Fibroblast of mammary gland (primary cell): Measurements from ENCODE around the gene DNAAF2.

ENCODE experiments used
- DNase-seq: peaks from one replicate; pipeline ENCODE4 v3.0.0-alpha.2; 2010; ENCODE audit warnings: low read depth
- H3K4me3 ChIP-seq: 2 replicates; pipeline ENCODE4 v1.5.1; 2011; ENCODE audit warnings: low read depth, mild to moderate bottlenecking, low read length, moderate library complexity; ENCODE audit not compliant: control insufficient read depth
- TF ChIP-seq, protein P1 (sequence below): conservative IDR thresholded peaks from 2 replicates; pipeline ENCODE4 v1.5.1; 2011; ENCODE audit warnings: low read depth, low read length, inconsistent platforms; ENCODE audit not compliant: control insufficient read depth, insufficient read depth

Gene DNAAF2

DNA sequence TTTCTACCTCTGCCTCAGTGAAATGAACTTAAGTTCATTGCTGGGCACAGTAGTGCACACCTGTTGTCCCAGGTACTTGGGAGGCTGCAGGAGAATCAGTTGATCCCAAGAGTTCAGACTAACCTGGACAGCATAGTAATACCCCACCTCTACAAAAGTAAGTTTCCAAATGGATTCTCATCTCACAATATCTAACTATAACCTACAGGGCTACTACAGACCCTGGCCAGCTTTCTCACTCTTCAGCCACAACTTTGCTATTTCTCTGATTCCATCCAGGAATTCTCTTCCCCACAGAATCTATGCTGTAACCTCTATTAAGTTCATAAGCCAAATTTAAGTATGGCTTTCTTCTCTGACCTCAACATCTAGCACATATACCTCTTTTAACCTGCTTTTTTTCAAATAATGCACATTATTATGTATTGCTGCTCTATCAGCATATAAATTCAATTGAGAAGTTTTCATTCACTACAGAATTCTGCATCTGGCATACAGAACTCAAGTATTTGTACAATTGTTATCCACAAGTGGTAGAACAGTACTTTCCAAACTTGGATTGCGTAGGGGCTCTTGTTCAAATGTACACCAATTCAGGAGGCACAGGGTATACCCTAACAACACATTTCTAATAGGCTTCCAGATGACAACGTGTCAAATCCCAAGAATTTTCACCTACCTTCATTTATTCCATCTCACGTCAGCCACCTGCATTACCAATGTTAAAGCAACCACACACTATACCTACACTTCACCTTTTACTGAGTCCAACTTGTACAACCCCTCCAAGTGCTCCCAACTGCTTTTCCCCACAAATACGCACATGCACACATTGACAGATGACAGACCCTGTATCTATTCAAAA lies 52.7 kb downstream of the DNAAF2 start:
- DNase-seq = no peak
- no peak overlapping the region for H3K4me3 ChIP-seq
- TF ChIP-seq, protein P1, sequence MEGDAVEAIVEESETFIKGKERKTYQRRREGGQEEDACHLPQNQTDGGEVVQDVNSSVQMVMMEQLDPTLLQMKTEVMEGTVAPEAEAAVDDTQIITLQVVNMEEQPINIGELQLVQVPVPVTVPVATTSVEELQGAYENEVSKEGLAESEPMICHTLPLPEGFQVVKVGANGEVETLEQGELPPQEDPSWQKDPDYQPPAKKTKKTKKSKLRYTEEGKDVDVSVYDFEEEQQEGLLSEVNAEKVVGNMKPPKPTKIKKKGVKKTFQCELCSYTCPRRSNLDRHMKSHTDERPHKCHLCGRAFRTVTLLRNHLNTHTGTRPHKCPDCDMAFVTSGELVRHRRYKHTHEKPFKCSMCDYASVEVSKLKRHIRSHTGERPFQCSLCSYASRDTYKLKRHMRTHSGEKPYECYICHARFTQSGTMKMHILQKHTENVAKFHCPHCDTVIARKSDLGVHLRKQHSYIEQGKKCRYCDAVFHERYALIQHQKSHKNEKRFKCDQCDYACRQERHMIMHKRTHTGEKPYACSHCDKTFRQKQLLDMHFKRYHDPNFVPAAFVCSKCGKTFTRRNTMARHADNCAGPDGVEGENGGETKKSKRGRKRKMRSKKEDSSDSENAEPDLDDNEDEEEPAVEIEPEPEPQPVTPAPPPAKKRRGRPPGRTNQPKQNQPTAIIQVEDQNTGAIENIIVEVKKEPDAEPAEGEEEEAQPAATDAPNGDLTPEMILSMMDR = no peak

DNA sequence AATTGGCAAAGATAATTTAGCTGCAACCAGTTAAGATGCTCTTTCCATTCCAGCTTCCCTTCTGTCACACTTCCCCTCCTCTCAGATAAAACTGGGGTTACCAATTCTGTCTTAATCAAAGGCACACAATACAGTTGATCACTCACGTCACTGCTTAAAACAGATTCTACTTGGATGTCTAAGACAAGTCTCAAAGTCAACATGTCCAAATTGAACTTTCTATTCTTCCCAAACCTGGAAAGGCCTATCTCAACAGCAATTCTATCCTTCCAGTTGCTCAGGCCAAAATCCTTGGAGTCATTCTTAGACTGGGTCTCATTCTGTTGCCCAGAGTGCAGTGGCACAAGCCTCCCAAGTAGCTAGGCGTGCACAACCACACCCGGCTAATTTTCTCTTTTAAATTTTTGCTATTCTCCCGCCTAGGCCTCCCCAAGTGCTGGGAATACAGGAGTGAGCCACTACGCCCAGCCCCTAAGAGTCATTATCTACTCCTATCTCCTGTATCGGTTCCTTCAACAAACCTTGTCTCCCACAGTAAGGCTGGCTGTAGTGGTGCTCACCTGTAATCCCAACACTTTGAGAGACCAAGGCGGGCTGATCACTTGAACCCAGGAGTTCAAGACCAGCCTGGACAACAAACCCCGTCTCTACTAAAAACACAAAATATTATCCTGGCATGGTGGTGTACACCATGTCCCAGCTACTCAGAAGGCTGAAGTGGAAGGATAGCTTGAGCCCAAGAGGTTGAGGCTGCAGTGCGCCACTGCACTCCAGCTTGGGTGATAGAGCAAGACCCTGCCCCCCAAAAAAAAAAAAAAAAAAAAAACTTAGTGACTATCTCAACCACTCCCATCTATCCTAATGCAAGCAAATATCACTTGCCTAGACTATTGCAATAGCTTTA lies 53.6 kb downstream of the DNAAF2 start:
- TF ChIP-seq, protein P1 = no peak
- DNase-seq = no peak
- H3K4me3 ChIP-seq = no peak overlapping the region

DNA sequence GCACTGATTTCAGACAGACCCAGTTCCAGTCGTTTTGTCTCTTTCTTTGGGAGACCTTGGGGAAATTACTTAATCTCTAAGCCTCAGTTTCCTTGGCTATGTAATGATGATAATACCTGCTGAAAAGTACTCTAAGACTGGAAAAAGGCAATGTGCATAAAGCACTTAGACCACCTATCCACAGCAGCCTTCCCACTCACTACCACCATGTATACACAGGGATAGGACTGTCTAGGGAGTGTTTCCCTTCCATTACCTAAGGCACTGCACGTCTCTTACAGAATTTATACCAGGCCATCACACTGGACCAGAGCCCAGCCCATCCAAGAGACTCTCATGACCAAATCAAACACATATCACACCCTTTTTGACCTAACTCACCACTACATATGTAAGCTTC lies 55.2 kb downstream of the DNAAF2 start:
- TF ChIP-seq, protein P1 = no peak
- DNase-seq = no peak
- no peak overlapping the region for H3K4me3 ChIP-seq

DNA sequence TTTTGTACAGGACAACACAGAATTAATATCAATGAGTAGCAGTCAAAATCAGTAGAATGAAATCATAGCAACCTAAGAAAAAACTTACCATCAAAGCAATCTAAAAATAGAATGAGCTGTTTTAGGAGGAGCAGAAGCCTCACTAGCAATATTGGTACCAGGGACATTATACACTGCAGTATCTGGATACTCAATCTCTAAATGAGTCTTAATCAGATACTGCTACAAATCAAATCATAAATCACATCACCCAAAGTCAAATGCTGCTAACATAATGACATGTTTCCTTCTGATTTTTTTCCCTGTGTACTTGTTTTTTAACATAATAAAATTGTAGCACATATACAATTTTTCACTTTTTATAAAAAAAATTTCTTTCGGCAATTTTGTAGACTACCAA lies 56.9 kb downstream of the DNAAF2 start:
- TF ChIP-seq, protein P1 = no peak
- no peak overlapping the region for H3K4me3 ChIP-seq
- no peak for DNase-seq
